Testis (tissue), 2 donors: ENCODE results near the gene TSKU.
A peak's percentile ranks its signal among the peaks of the same experiment; 100 is the strongest.

Experiments used
- CTCF ChIP-seq, 3 experiments: fragments of 450-650 bp in 2 of 3; fragments of 200-600 bp in 1 of 3; sonication (generic) in 1 of 3; IDR thresholded peaks; one replicate each; pipeline ENCODE4 v1.5.1; 2016 to 2019; ENCODE audit warnings: antibody characterized with exemption in 3 of 3, mild to moderate bottlenecking in 2 of 3, moderate library complexity in 1 of 3
- POLR2A ChIP-seq: fragments of 450-650 bp; IDR thresholded peaks from one replicate; pipeline ENCODE4 v1.6.1; 2017; ENCODE audit warnings: antibody characterized with exemption, mild to moderate bottlenecking, moderate library complexity

DNA sequence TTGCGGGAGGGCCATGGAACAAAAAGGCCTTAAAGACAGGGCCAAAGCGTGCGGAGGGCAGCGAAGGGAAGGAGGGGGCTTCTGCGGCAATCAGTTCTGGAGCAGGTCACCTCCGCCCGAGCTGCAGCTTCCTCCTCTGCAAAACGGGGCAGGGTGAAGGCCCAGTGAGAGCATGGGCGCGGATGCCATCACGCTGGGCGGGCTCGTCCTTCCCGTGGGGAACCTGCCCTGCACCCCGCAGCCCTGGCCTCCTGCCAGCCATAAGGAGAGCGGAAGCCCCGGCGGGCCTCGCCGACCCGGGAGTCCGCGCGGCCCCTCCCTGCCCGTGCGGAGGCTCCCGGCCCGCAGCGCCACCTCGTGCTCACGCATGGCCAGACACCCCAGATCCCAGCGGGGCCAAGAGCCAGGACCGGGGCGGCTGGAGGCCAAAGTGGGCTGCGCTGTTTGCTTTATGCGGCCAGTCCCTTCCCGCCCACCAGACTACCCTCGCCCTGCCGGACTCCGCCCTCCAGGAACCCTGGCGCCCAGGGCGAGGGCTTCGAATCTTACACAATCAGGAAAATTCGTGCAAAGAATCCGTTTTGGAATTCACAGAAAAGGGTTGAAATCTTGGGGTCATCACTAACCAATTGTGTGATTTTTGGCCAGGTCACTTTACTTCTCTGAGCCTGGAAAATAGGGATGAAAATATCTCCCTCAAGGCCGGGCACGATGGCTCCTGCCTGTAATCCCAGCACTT lies 16.1 kb downstream of the TSKU start:
- TF ChIP-seq CTCF (IDR thresholded peaks at IDR 0.05) (peak; percentile 84 to 93 (median 90)), POLR2A (no peak)
